ENCODE data around the gene NANP.

- TF ChIP-seq CTCF (IDR thresholded peaks at IDR 0.05) (no peak), POLR2A (IDR thresholded peaks at IDR 0.05) (no peak)
Measured at GRCh38 chr20:25601659-25602058, 22.2 kb downstream of the NANP start.

All from thyroid gland (tissue), 4 donors.